ENCODE results near the gene BLACAT1. TPM values are rescaled to one million over a fixed set of nuclear protein-coding genes. Genes with fewer than 3 reads are reported as not detected.

Gene BLACAT1
- polyA plus RNA-seq, 1 of the 3 experiments (the other 2 are of a cell fraction) = not detected

GRCh38 chr1:205453466-205453865 lies 2.4 kb downstream of the BLACAT1 start:
- TF ChIP-seq CHD2 (IDR thresholded peaks at IDR 0.05; ENCODE audit: low read length, partially characterized antibody) = no peak
- TF ChIP-seq RAD21 (IDR thresholded peaks at IDR 0.05; ENCODE audit: low read length) = no peak
- TF ChIP-seq GATA2 (CRISPR knock-in tag; IDR thresholded peaks at IDR 0.05) = no peak
- no peak for TF ChIP-seq EZH2phosphoT487 (IDR thresholded peaks at IDR 0.05; ENCODE audit: borderline replicate concordance, low read depth)
- TF ChIP-seq NRF1 (IDR thresholded peaks at IDR 0.05; ENCODE audit: low read depth, low read length) = no peak
- no peak for TF ChIP-seq JUND (IDR thresholded peaks at IDR 0.05)
- TF ChIP-seq MAX (IDR thresholded peaks at IDR 0.05; ENCODE audit: low read depth) = no peak
- TF ChIP-seq NFIC (IDR thresholded peaks at IDR 0.05; ENCODE audit: borderline replicate concordance) = no peak
- TF ChIP-seq PBX3 (IDR thresholded peaks at IDR 0.05) = no peak
- no peak for TF ChIP-seq RCOR1 (IDR thresholded peaks at IDR 0.05; ENCODE audit: low read length)
- TF ChIP-seq CTCF (IDR thresholded peaks at IDR 0.05) = no peak
- no peak for TF ChIP-seq RFX5 (IDR thresholded peaks at IDR 0.05; ENCODE audit: low read length)
- H3K27ac ChIP-seq (ENCODE audit: low read depth in 2 of 2, low read length in 1 of 2) = no peak overlapping the region
- POLR2A ChIA-PET = no interaction called here

GRCh38 chr1:205452933-205453332 lies 2.9 kb downstream of the BLACAT1 start:
- TF ChIP-seq ELF1 (IDR thresholded peaks at IDR 0.05) = no peak
- no peak for TF ChIP-seq RXRA (IDR thresholded peaks at IDR 0.05; ENCODE audit: borderline replicate concordance, low read depth)
- no peak for TF ChIP-seq MXI1 (IDR thresholded peaks at IDR 0.05; ENCODE audit: low read depth, low read length)
- TF ChIP-seq FOXJ3 (CRISPR knock-in tag; IDR thresholded peaks at IDR 0.05) = no peak
- H3K79me2 ChIP-seq (ENCODE audit: insufficient read depth) = no peaks in the 10 kb centered on the region
- H3K9me3 ChIP-seq = no peaks in the 10 kb centered on the region
- POLR2A ChIA-PET = no interaction called here
- H4K20me1 ChIP-seq (ENCODE audit: insufficient read depth) = no peaks in the 10 kb centered on the region
- no peaks in the 10 kb centered on the region for H3K9me2 ChIP-seq
- WGBS (ENCODE audit: low lambda C conversion rate) = 0% methylated on average over 2 of the region's 5 CpGs
- CTCF ChIA-PET = interaction anchor here (1.0 to 2.7 kb wide), 8 partner anchors 14 to 205 kb away, joined by 3 to 18 read pairs (median 4); no protein-coding TSS in a partner anchor
- H3K4me2 ChIP-seq = no peak overlapping the region
- no peak overlapping the region for H3K27ac ChIP-seq (ENCODE audit: low read depth in 2 of 2, low read length in 1 of 2)
- no peak overlapping the region for H2AFZ ChIP-seq (ENCODE audit: low read depth)
- H3K27me3 ChIP-seq (ENCODE audit: insufficient read depth) = peaks cover 70% of the 10 kb centered on the region
- no peaks in the 10 kb centered on the region for H3F3A ChIP-seq (replicated peaks; ENCODE audit: insufficient read depth)
- no peak overlapping the region for H3K4me3 ChIP-seq (ENCODE audit: low read depth in 2 of 2, low read length in 1 of 2)
- DNase-seq = no peak
- H3K36me3 ChIP-seq (replicated peaks in 1 of 2; ENCODE audit: control insufficient read depth in 1 of 2, insufficient read depth in 2 of 2, low read length in 1 of 2) = no peaks in the 10 kb centered on the region
- H3K4me1 ChIP-seq (ENCODE audit: control insufficient read depth in 1 of 2, insufficient read depth in 2 of 2, low read depth in 1 of 2, low read length in 1 of 2) = no peaks in the 10 kb centered on the region; a peak in 1 of 4 replicates
- no peak overlapping the region for H3K9ac ChIP-seq

More at GRCh38 chr1:205453466-205453865, 2.4 kb downstream of the BLACAT1 start:
- Histone ChIP-seq H3K4me3 (ENCODE audit: low read depth in 2 of 2, low read length in 1 of 2) (no peak overlapping the region), H4K20me1 (ENCODE audit: insufficient read depth) (no peaks in the 10 kb centered on the region), H3K27me3 (ENCODE audit: insufficient read depth) (peaks cover 76% of the 10 kb centered on the region), H3K36me3 (replicated peaks in 1 of 2; ENCODE audit: control insufficient read depth in 1 of 2, insufficient read depth in 2 of 2, low read length in 1 of 2) (no peaks in the 10 kb centered on the region), H3K9me2 (no peaks in the 10 kb centered on the region), H2AFZ (ENCODE audit: low read depth) (no peak overlapping the region), H3K4me2 (no peak overlapping the region), H3K9ac (no peak overlapping the region), H3K79me2 (ENCODE audit: insufficient read depth) (no peaks in the 10 kb centered on the region), H3K9me3 (no peaks in the 10 kb centered on the region), H3K4me1 (ENCODE audit: control insufficient read depth in 1 of 2, insufficient read depth in 2 of 2, low read depth in 1 of 2, low read length in 1 of 2) (no peaks in the 10 kb centered on the region; a peak in 1 of 4 replicates), H3F3A (replicated peaks; ENCODE audit: insufficient read depth) (no peaks in the 10 kb centered on the region)
- WGBS (ENCODE audit: low lambda C conversion rate) = 0% methylated on average over 2 of the region's 3 CpGs
- CTCF ChIA-PET = interaction anchor here (1.0 to 2.7 kb wide), 6 partner anchors 15 to 203 kb away, joined by 4 to 18 read pairs (median 6); no protein-coding TSS in a partner anchor
- no peak for DNase-seq
